ENCODE measurements around the gene PITPNB.

GRCh38 chr22:27966168-27967064 is 47.4 kb upstream of the PITPNB start:
- TF ChIP-seq CTCF (IDR thresholded peaks at IDR 0.05 in 4 of 5, conservative IDR thresholded peaks at IDR 0.05 in 1 of 5) = no peak
- TF ChIP-seq POLR2A (IDR thresholded peaks at IDR 0.05) = no peak

Measured in gastrocnemius medialis (tissue), 4 donors.